Activated CD8-positive, alpha-beta memory T cell treated with anti-CD3 and anti-CD28 coated beads for 36 hours (primary cell): ENCODE results near the gene ADCY2. TPM values are rescaled to one million over a fixed set of nuclear protein-coding genes. Genes with fewer than 3 reads are reported as not detected.

ENCODE experiments used
- CTCF ChIA-PET: fragments of 350-600 bp; sonication (Branson Sonifier 250); formaldehyde crosslinking; loops from one replicate; lab custom pipeline; 2021; ENCODE audit warnings: antibody characterized with exemption; lab: Charles Lee
- POLR2A ChIA-PET: fragments of 350-600 bp; sonication (Branson Sonifier 250); formaldehyde crosslinking; loops from one replicate; lab custom pipeline; 2021; ENCODE audit warnings: antibody characterized with exemption; lab: Charles Lee
- total RNA-seq, 2 experiments: library from RNA; stranded (reverse); gene quantifications; one replicate each; pipeline ENCODE4 v1.2.3, GENCODE V29; 2021

ADCY2 gene
- total RNA-seq, 2 experiments from 2014 or later = not detected

DNA sequence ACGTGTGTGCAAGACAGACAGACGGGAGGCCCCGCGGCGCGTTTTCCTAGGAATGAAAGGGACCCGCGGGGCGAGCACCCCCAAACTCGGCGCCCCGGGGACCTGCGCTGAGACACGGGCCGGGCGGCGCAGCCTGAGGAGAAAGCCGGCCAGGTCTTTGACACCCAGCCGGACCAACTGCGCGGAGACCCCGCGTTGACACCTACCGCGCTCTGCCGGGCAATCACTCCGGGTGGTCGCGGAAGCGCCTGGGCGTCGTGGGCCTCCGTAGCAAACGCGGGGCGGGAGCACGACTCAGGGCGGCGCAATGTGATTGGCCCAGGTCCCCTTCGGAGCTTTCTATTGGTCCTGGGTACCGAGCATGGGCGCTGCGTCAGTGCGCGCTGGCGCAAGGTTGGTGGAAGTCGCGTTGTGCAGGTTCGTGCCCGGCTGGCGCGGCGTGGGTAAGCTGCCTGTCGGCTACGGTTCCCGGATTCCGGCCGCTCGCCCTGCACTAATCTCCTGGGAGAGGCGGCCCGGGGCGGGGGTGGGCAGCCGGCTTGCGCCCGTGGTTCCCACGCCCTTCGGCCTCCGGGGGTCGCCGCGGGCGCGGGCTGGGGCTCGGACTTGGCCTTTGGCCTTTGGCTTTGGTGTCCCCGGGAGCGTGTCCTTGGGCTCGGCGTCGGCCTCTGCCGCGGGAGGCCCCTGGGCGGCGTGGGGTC lies 473.0 kb downstream of the ADCY2 start, which contains the start of the genes FASTKD3 and MTRR:
TSS of gene FASTKD3 (minus strand) at position 259 of the 701 bp plus-strand sequence. CDS start 948 bp downstream, outside the sequence.
TSS of gene MTRR (plus strand) at position 376 of the 701 bp plus-strand sequence. CDS start 1,647 bp downstream, outside the sequence.
- CTCF ChIA-PET = interaction anchor here (1.0 to 1.6 kb wide), 2 partner anchors 11 to 12 kb away, joined by 4 to 6 read pairs; no protein-coding TSS in a partner anchor
- POLR2A ChIA-PET = interaction anchor here (0.7 to 1.3 kb wide), 3 partner anchors 9 to 12 kb away, joined by 3 to 8 read pairs (median 6); no protein-coding TSS in a partner anchor

DNA sequence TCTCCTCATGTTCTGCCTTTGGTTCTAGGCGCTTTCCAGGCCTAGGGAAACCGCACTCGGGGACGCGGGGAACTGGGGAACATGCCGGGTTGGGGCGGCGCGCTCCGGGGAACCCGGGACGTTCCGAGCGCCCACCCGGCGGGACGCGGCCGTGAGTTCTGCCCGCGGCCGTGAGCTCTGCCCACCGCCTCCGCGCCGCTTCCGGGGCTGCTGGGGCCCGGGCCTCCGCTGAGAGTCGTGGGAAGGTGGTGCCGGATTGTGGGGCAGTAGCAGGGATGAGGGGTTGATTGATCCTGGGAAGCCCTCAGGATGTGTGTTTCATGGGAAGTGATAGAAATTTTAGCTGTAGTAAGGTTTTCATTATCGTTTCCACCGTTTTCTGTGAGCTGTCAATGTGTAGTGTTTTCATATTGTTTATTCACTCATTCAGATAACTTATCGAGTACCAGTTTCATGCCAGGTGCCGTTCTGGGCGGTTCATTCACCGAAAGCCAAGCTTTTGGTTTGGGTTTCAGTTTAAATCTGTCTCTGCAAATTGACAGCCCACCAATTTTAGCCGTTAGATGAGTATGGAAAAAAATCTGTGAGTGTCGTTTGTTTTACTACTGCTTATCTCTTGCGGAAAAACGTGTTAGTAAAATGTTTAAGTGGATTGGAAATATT lies 473.7 kb downstream of the ADCY2 start:
- CTCF ChIA-PET = interaction anchor here (1.0 to 1.6 kb wide), 2 partner anchors 12 kb away, joined by 4 to 6 read pairs; no protein-coding TSS in a partner anchor
- POLR2A ChIA-PET = interaction anchor here (0.7 to 1.3 kb wide), 3 partner anchors 12 to 1234 kb away, joined by 4 to 8 read pairs (median 6); no protein-coding TSS in a partner anchor

DNA sequence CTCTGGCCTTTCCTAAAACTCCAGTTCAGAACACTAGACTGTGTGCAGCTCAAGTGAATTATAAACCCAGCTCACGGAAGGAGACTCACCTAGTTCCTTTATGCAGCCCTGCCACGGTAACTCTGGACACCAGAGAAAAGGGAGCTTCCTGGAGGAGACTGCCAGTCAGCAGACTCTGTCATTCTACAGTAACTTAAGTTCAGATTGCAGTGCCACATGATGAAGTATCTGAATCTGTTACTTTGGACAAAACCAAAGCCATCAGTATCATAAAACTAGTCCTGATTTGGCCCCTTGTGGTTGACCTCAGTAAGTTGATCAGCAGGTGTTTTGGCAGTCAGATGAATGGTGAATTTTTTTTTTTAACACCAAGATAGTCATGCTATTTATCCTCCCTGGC lies 475.7 kb downstream of the ADCY2 start:
- POLR2A ChIA-PET = no interaction called here
- CTCF ChIA-PET = interaction anchor here (1.0 kb wide), 1 partner anchor 10 kb away, joined by 3 read pairs; no protein-coding TSS in a partner anchor

DNA sequence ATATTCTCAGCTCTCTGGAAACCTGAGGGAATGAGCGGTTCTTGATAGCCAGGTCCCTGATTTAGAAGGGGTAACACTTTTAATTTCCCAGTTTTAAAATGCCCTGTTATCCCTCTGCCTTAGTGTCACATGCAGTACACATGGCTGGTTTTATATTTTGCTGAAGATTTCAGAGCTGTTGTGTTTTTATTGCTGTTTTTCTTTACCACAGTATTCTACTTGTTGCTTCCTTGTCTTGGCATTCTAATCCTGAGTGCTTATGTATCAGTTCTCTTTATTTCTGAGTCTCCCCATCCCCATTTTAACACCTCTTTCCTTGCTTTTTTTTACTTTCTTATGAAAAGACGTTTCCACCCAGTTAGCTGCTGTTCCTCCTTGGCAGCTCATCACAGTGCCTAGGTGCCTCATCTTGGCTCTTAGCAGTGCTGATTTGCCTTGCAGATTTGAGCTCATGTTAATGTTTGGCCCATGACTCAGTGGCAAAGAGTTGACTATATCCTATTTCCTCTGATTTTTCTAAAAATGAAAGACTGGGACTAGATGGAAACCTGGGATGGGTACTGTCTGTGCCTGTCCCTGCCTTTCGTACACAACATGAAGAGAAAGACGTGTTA lies 476.7 kb downstream of the ADCY2 start:
- ChIA-PET POLR2A (no interaction called here), CTCF (interaction anchor here (0.9 to 1.0 kb wide), 2 partner anchors 9 to 15 kb away, joined by 3 read pairs; no protein-coding TSS in a partner anchor)

DNA sequence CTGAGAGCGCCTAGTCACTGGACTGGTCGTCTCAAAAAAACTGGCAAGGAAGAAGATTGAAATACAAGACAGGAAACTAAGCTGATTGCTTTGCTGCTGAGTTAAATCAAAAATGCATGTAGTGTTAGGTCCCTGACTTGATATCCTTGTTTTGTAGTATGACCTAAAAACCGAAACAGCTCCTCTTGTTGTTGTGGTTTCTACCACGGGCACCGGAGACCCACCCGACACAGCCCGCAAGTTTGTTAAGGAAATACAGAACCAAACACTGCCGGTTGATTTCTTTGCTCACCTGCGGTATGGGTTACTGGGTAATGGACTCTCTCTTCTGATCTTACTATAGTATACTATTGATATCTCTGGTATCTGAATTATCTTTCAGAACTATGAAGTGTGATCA lies 477.3 kb downstream of the ADCY2 start:
- ChIA-PET CTCF (interaction anchor here (0.9 kb wide), 1 partner anchor 16 kb away, joined by 3 read pairs; no protein-coding TSS in a partner anchor), POLR2A (no interaction called here)

DNA sequence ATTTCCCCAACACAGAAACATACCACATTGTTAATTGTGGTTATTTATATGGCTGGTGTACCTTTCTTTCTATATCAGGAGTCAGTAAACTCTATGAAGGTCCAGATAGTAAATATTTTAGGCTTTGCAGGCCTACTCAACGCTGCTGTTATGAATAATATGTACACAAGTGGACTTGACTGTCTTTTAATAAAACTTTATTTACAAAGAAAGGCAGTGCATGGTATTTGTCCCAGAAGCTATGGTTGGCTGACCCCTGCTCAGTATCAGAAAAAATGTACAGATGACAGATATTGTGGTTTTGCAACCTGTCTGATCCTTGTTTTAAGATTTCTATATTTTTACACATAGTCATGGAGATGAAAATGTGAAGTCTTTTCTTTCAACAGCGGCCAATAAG lies 478.7 kb downstream of the ADCY2 start:
- ChIA-PET POLR2A (no interaction called here), CTCF (no interaction called here)

DNA sequence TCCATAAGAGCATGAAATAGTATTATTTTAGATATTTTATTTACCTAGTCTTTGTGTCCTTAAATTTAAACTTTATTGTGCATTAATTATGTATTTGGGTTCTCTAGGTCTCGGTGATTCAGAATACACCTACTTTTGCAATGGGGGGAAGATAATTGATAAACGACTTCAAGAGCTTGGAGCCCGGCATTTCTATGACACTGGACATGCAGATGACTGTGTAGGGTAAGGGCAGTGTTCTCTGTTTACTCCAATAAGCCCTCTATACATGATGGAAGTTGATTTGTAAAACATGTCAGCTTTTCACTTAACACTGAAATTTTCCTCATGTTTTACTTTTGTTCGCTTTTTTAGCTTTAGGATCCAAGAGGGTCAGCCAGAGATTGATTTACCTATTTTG lies 479.2 kb downstream of the ADCY2 start:
- POLR2A ChIA-PET = no interaction called here
- CTCF ChIA-PET = interaction anchor here (0.7 kb wide), 1 partner anchor 12 kb away, joined by 3 read pairs; no protein-coding TSS in a partner anchor

DNA sequence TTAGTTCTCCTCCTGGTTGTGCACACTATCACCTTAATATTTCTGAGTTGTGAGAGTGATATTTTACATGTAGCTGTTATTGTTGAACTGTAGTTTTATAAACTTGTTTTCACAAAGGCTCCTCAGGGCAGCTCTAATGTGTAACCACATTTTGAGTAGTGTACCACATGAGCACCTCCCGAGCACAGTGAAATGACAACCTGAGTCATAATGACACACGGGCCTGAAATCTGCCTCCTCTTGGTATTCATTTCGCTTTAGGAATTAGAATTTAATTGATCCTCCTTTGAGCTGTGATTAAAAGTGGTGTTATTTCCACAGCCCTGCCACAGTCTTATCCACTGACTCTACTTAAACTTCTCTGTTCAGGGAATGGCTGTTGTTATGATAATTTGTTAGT lies 480.9 kb downstream of the ADCY2 start:
- ChIA-PET CTCF (no interaction called here), POLR2A (no interaction called here)

DNA sequence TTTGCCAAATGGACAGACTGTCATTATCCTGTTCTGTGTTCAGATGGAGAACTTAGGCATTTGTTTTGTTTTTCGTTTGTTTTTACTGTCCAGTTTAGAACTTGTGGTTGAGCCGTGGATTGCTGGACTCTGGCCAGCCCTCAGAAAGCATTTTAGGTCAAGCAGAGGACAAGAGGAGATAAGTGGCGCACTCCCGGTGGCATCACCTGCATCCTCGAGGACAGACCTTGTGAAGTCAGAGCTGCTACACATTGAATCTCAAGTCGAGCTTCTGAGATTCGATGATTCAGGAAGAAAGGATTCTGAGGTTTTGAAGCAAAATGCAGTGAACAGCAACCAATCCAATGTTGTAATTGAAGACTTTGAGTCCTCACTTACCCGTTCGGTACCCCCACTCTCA lies 481.9 kb downstream of the ADCY2 start:
- CTCF ChIA-PET = no interaction called here
- POLR2A ChIA-PET = interaction anchor here (1.2 kb wide), 1 partner anchor 9 kb away, joined by 3 read pairs; the partner anchor contains the start of genes FASTKD3 and MTRR

DNA sequence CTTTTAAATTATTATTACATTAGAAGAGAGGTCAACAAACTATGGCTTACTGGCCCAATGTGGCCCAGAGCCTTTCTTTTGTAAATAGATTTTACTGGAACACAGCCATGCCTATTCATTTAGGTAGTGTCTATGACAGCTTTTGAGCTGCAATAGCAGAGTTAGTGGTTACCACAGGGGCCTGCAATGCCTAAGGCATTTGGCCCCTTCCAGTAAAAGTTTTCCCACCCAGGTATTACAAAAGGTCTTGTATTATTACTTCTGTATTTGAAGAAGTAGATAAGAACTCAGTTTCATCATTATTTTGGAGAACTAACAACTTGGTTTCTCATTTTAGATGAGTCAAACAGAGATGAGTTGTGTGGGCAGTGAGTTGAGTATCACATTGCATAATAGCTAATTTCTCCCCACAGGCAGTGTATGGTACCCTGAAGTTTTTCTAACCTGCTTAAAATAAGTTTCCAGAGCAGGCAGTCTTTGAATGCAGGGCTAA lies 482.5 kb downstream of the ADCY2 start:
- POLR2A ChIA-PET = interaction anchor here (1.2 kb wide), 1 partner anchor 10 kb away, joined by 3 read pairs; the partner anchor contains the start of genes FASTKD3 and MTRR
- CTCF ChIA-PET = no interaction called here
